ENCODE measurements around the gene ZNF653. TPM values are rescaled to one million over a fixed set of nuclear protein-coding genes. Genes with fewer than 3 reads are reported as not detected.

Gene ZNF653
- total RNA-seq, 4 donors from 2014 or later = 13.6 to 41.7 (median 14.2) TPM

DNA sequence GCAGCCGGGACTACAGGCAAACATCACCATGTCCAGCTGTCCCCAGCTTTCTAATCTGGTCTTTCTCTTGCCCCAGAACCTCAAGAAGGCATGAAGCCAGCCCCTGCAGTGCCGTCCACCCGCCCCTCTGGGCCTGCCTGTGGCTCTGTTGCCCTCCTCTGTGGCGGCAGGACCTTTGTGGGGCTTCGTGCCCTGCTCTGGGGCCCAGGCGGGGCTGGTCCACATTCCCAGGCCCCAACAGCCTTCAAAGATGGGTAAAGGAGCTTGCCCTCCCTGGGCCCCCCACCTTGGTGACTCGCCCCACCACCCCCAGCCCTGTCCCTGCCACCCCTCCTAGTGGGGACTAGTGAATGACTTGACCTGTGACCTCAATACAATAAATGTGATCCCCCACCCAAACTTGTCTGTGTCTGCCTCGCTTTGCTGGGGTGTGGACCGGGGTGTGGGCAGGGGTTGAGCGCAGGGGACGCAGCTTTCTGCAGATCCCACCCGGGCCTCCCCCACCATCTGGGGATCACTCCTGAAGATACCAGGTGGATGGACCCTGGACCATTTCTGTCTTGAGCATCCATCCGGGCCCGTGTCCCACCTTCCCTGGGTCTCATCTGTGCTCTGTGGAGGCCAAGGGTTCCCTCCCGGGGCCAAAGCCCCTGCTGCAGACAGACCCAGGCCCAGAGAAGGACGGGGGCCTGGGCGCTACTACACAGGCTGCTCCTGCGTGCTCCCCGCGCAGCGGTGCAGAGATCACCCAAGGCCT, 54.9 kb downstream of the ZNF653 start:
- TF ChIP-seq, protein P1, sequence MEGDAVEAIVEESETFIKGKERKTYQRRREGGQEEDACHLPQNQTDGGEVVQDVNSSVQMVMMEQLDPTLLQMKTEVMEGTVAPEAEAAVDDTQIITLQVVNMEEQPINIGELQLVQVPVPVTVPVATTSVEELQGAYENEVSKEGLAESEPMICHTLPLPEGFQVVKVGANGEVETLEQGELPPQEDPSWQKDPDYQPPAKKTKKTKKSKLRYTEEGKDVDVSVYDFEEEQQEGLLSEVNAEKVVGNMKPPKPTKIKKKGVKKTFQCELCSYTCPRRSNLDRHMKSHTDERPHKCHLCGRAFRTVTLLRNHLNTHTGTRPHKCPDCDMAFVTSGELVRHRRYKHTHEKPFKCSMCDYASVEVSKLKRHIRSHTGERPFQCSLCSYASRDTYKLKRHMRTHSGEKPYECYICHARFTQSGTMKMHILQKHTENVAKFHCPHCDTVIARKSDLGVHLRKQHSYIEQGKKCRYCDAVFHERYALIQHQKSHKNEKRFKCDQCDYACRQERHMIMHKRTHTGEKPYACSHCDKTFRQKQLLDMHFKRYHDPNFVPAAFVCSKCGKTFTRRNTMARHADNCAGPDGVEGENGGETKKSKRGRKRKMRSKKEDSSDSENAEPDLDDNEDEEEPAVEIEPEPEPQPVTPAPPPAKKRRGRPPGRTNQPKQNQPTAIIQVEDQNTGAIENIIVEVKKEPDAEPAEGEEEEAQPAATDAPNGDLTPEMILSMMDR (IDR thresholded peaks at IDR 0.05) = no peak
- TF ChIP-seq POLR2A (IDR thresholded peaks at IDR 0.05) = no peak
- H3K9me3 ChIP-seq = no peaks in the 10 kb centered on the region
- H3K4me1 ChIP-seq = no peaks in the 10 kb centered on the region
- intact Hi-C loops (cut with DNase I) = no loop called here
- H3K27me3 ChIP-seq = no peaks in the 10 kb centered on the region
- H3K27ac ChIP-seq = no peak overlapping the region
- DNase-seq = no peak
- no peak overlapping the region for H3K4me3 ChIP-seq (replicated peaks in 1 of 3)
- H3K36me3 ChIP-seq = peaks cover 31 to 38% of the 10 kb centered on the region in 2 donors
- WGBS, 2 donors = 90 to 94% methylated on average over 18 to 21 of the region's 21 CpGs

DNA sequence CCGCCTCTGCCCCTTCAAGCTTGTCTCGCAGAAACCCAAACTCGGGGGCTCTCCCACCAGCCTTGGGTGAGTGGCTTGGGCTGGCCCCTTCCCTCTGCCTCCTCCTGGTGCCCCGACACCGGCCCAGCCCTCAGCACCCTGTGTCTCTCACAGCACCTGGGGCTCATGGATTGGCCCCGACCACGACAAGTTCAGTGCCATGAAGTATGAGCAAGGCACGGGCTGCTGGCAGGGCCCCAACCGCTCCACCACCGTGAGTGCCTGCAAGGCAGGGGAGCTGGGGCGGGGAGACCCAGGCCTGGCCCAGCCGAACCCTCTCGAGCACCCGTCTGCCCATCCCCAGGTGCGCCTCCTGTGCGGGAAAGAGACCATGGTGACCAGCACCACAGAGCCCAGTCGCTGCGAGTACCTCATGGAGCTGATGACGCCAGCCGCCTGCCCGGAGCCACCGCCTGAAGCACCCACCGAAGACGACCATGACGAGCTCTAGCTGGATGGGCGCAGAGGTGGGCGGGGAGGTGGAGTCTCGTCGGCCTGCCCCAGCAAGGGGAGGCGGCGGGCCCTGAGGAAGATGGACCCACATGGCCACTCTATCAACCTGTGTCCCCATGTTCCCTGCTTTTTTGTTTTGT, 56.6 kb downstream of the ZNF653 start:
- Histone ChIP-seq H3K27me3 (no peaks in the 10 kb centered on the region), H3K4me3 (replicated peaks in 1 of 3) (no peak overlapping the region), H3K27ac (no peak overlapping the region), H3K4me1 (no peaks in the 10 kb centered on the region), H3K36me3 (peaks cover 47 to 53% of the 10 kb centered on the region in 2 donors), H3K9me3 (no peaks in the 10 kb centered on the region)
- WGBS, 2 donors = 96 to 97% methylated on average over 7 to 21 of the region's 31 CpGs
- no peak for DNase-seq
- intact Hi-C loops (cut with DNase I) = no loop called here
- TF ChIP-seq, protein P1 (IDR thresholded peaks at IDR 0.05) = no peak
- TF ChIP-seq POLR2A (IDR thresholded peaks at IDR 0.05) = no peak

DNA sequence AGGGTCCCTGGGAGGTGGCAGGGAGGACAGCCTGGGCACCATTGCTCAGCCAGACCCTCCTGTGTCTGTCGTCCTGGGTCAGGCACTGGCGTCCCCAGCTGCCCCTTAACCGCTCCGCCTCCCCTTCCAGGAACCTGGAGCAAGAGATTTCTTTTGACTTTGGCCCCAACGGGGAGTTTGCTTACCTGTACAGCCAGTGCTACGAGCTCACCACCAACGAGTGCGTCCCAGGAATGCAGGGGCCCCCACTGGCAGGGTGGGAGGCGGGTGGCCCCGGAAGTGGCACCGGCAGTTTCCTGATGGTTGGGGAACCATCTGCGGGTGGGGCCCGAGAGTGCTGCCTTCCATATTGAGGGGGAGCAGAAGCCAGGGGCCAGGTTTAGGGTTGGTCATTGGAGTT, 57.2 kb downstream of the ZNF653 start:
- no peak for TF ChIP-seq POLR2A (IDR thresholded peaks at IDR 0.05)
- TF ChIP-seq, protein P1 (IDR thresholded peaks at IDR 0.05) = no peak
- Histone ChIP-seq H3K4me1 (no peaks in the 10 kb centered on the region), H3K27me3 (no peaks in the 10 kb centered on the region), H3K9me3 (no peaks in the 10 kb centered on the region), H3K27ac (no peak overlapping the region), H3K4me3 (replicated peaks in 1 of 3) (no peak overlapping the region), H3K36me3 (peaks cover 47 to 59% of the 10 kb centered on the region in 2 donors)
- intact Hi-C loops (cut with DNase I) = no loop called here
- no peak for DNase-seq
- WGBS, 2 donors = 91% methylated on average over 10 to 12 of the region's 13 CpGs

DNA sequence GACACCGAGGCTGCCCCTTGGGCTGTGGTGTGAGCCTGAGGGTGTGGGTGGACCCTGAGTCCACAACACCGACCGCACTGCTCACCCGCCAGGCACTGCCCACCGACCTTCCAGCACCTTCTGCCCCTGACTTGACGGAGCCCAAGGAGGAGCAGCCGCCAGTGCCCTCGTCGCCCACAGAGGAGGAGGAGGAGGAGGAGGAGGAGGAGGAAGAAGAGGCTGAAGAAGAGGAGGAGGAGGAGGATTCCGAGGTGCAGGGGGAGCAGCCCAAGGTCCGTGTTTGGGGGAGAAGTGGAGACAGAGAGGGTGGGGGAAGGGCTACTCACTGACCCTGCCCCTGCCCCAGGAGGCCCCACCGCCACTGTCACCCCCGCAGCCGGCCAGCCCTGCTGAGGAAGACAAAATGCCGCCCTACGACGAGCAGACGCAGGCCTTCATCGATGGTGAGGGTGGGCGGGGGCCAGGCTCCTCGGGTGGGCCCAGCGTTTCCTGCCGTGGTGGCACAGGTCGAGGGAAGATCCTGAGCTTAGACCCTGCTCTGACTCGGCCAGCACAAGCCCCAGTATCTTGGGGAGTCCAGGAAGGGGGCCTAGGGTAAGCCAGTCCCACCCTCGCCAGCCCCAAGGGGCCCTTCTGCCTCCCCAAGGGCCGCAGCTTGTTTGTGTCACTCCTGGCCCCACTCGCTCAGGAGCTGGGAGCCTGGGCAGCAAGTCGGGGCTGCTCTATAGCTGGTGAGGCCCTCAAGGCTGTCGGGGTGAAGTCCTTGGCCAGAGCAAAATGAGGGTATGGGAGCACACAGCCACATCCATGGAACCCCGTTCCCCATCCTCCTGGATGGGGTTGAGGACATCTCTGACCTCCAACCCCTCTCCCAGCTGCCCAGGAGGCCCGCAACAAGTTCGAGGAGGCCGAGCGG, 58.0 kb downstream of the ZNF653 start:
- no peaks in the 10 kb centered on the region for H3K27me3 ChIP-seq
- H3K27ac ChIP-seq = no peak overlapping the region
- DNase-seq = no peak
- no peaks in the 10 kb centered on the region for H3K4me1 ChIP-seq
- H3K9me3 ChIP-seq = no peaks in the 10 kb centered on the region
- H3K4me3 ChIP-seq (replicated peaks in 1 of 3) = no peak overlapping the region
- H3K36me3 ChIP-seq = peaks cover 47 to 66% of the 10 kb centered on the region in 2 donors
- intact Hi-C loops (cut with DNase I) = no loop called here
- WGBS, 2 donors = 92 to 96% methylated on average over 21 to 26 of the region's 35 CpGs
- TF ChIP-seq, protein P1 (IDR thresholded peaks at IDR 0.05) = no peak
- no peak for TF ChIP-seq POLR2A (IDR thresholded peaks at IDR 0.05)

Data from thyroid gland (tissue), 4 donors.